ENCODE measurements around the gene ABT1. TPM values are rescaled to one million over a fixed set of nuclear protein-coding genes. Genes with fewer than 3 reads are reported as not detected.

Gene ABT1
- polyA plus RNA-seq, 1 of the 3 experiments (the other 2 are of a cell fraction) = 15.4 TPM

DNA sequence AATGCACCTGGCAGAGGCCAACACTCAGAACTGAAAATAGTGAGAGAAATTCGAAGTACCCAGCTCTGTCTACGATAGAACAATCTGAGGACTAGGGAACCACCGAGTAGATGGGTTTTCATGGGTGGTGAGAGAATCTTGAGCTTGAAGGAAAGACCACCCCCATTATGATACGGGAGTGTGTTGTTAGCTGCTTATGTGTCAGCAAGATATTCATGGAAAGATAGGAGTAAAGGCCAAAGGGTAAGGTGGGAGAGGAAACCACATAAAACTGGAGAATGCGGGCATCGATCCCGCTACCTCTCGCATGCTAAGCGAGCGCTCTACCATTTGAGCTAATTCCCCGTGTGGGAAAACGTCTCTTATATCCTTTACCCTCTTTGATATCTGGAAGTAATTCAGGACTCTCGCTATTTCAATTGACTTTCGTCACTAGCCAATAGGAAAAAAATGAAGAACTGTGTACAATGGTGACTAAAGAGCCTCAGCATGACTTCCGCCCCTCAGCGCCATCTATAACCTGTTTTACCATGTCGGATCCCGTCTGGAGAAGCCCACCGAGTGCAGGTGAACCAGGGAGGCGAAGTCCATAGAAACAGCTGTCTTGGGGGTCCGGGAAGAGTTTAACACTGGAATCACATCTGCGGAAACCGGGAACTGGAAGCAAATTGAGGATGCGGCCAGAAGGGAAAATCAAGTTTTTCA is 25.0 kb upstream of the ABT1 start:
- Histone ChIP-seq H3K27ac (ENCODE audit: low read depth in 2 of 2, low read length in 1 of 2) (peak overlapping the region; percentile 76), H3K9me3 (no peaks in the 10 kb centered on the region), H3K4me1 (ENCODE audit: control insufficient read depth in 1 of 2, insufficient read depth in 2 of 2, low read depth in 1 of 2, low read length in 1 of 2) (no peaks in the 10 kb centered on the region; a peak in 1 of 4 replicates), H4K20me1 (ENCODE audit: insufficient read depth) (no peaks in the 10 kb centered on the region), H3K79me2 (ENCODE audit: insufficient read depth) (no peaks in the 10 kb centered on the region), H3K36me3 (replicated peaks in 1 of 2; ENCODE audit: control insufficient read depth in 1 of 2, insufficient read depth in 2 of 2, low read length in 1 of 2) (no peaks in the 10 kb centered on the region), H3K4me3 (ENCODE audit: low read depth in 2 of 2, low read length in 1 of 2) (peak overlapping the region; percentile 58 to 79), H2AFZ (ENCODE audit: low read depth) (peak overlapping the region; percentile 95), H3K4me2 (peak overlapping the region; percentile 75), H3K9ac (peak overlapping the region; percentile 68), H3K9me2 (no peaks in the 10 kb centered on the region), H3K27me3 (ENCODE audit: insufficient read depth) (no peaks in the 10 kb centered on the region), H3F3A (replicated peaks; ENCODE audit: insufficient read depth) (peaks cover 35% of the 10 kb centered on the region)
- peak; percentile 53 for DNase-seq
- CTCF ChIA-PET = interaction anchor here (0.6 to 12.1 kb wide), 14 partner anchors 10 to 1619 kb away, joined by 3 to 183 read pairs (median 6); partner anchors contain the start of genes ABT1 and HMGN4
- whole genome bisulfite sequencing (ENCODE audit: low lambda C conversion rate) = 2% methylated on average over 23 of the region's 24 CpGs
- TF ChIP-seq TEAD4 (IDR thresholded peaks at IDR 0.05; ENCODE audit: borderline replicate concordance, insufficient read depth) (peak; percentile 87), ELF1 (IDR thresholded peaks at IDR 0.05) (no peak), TAF1 (IDR thresholded peaks at IDR 0.05; ENCODE audit: borderline replicate concordance, low read depth, low read length) (0 out of 2 replicates have a peak, but pooled peaks have one; percentile 13), MXI1 (IDR thresholded peaks at IDR 0.05; ENCODE audit: low read depth, low read length) (0 out of 2 replicates have a peak, but pooled peaks have one; percentile 47), CHD2 (IDR thresholded peaks at IDR 0.05; ENCODE audit: low read length, partially characterized antibody) (peak; percentile 27), RXRA (IDR thresholded peaks at IDR 0.05; ENCODE audit: borderline replicate concordance, low read depth) (peak; percentile 39; the same call in 1 of the 2 replicates), TCF12 (IDR thresholded peaks at IDR 0.05) (no peak; the same call in 1 of the 2 replicates), RCOR1 (IDR thresholded peaks at IDR 0.05; ENCODE audit: low read length) (peak; percentile 89), GABPA (IDR thresholded peaks at IDR 0.05; ENCODE audit: low read depth) (0 out of 2 replicates have a peak, but pooled peaks have one; percentile 33), RFX5 (IDR thresholded peaks at IDR 0.05; ENCODE audit: low read length) (peak; percentile 57; the same call in 1 of the 2 replicates), FOSL2 (IDR thresholded peaks at IDR 0.05; ENCODE audit: borderline replicate concordance, low read depth) (peak; percentile 59), GATA2 (CRISPR knock-in tag; IDR thresholded peaks at IDR 0.05) (peak; percentile 50), FOXM1 (IDR thresholded peaks at IDR 0.05; ENCODE audit: low read depth) (no peak), EP300 (IDR thresholded peaks at IDR 0.05; ENCODE audit: borderline replicate concordance in 1 of 2, low read depth in 1 of 2, low read length in 1 of 2) (peak in 1 of 2 experiments; percentile 32; a peak in 1 of 4 replicates)
- TF ChIP-seq, protein P1, sequence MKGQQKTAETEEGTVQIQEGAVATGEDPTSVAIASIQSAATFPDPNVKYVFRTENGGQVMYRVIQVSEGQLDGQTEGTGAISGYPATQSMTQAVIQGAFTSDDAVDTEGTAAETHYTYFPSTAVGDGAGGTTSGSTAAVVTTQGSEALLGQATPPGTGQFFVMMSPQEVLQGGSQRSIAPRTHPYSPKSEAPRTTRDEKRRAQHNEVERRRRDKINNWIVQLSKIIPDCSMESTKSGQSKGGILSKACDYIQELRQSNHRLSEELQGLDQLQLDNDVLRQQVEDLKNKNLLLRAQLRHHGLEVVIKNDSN (IDR thresholded peaks at IDR 0.05; ENCODE audit: borderline replicate concordance, low read depth) = no peak
- TF ChIP-seq, protein P2, sequence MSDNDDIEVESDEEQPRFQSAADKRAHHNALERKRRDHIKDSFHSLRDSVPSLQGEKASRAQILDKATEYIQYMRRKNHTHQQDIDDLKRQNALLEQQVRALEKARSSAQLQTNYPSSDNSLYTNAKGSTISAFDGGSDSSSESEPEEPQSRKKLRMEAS (IDR thresholded peaks at IDR 0.05; ENCODE audit: low read depth) = 0 out of 2 replicates have a peak, but pooled peaks have one; percentile 42
- POLR2A ChIA-PET = interaction anchor here (1.9 kb wide), 1 partner anchor 24 kb away, joined by 8 read pairs; no protein-coding TSS in a partner anchor

DNA sequence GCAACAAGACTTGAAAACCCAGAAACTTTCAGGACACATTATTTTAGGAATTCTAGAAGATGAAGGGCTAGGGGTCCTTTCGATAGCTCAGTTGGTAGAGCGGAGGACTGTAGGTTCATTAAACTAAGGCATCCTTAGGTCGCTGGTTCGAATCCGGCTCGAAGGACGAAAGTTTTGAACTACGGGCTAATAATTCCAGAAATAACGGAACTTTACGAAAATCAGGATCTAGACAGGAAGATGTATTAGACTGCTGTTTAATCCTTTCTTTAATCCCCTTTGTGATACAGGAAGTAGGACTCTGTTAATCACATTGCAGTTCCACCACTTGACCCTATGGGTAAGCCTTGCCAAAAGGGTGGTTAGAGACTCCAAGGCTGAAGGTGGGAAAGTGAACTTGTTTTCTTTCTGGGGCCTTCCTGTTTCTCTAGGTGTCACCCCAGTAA is 21.2 kb upstream of the ABT1 start:
- WGBS (ENCODE audit: low lambda C conversion rate) = 83% methylated on average over 10 of the region's 10 CpGs
- TF ChIP-seq MXI1 (IDR thresholded peaks at IDR 0.05; ENCODE audit: low read depth, low read length) (no peak), YY1 (IDR thresholded peaks at IDR 0.05; ENCODE audit: low read depth) (no peak), JUND (IDR thresholded peaks at IDR 0.05) (no peak), MEF2A (IDR thresholded peaks at IDR 0.05; ENCODE audit: borderline replicate concordance, low read depth) (no peak), FOSL2 (IDR thresholded peaks at IDR 0.05; ENCODE audit: borderline replicate concordance, low read depth) (no peak), RFX5 (IDR thresholded peaks at IDR 0.05; ENCODE audit: low read length) (no peak), SMC3 (IDR thresholded peaks at IDR 0.05; ENCODE audit: low read depth, low read length) (no peak)
- TF ChIP-seq, protein P3, sequence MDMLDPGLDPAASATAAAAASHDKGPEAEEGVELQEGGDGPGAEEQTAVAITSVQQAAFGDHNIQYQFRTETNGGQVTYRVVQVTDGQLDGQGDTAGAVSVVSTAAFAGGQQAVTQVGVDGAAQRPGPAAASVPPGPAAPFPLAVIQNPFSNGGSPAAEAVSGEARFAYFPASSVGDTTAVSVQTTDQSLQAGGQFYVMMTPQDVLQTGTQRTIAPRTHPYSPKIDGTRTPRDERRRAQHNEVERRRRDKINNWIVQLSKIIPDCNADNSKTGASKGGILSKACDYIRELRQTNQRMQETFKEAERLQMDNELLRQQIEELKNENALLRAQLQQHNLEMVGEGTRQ (IDR thresholded peaks at IDR 0.05; ENCODE audit: borderline replicate concordance, low read depth, low read length) = no peak
- TF ChIP-seq, protein P4, sequence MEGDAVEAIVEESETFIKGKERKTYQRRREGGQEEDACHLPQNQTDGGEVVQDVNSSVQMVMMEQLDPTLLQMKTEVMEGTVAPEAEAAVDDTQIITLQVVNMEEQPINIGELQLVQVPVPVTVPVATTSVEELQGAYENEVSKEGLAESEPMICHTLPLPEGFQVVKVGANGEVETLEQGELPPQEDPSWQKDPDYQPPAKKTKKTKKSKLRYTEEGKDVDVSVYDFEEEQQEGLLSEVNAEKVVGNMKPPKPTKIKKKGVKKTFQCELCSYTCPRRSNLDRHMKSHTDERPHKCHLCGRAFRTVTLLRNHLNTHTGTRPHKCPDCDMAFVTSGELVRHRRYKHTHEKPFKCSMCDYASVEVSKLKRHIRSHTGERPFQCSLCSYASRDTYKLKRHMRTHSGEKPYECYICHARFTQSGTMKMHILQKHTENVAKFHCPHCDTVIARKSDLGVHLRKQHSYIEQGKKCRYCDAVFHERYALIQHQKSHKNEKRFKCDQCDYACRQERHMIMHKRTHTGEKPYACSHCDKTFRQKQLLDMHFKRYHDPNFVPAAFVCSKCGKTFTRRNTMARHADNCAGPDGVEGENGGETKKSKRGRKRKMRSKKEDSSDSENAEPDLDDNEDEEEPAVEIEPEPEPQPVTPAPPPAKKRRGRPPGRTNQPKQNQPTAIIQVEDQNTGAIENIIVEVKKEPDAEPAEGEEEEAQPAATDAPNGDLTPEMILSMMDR (IDR thresholded peaks at IDR 0.05) = no peak
- TF ChIP-seq, protein P5, sequence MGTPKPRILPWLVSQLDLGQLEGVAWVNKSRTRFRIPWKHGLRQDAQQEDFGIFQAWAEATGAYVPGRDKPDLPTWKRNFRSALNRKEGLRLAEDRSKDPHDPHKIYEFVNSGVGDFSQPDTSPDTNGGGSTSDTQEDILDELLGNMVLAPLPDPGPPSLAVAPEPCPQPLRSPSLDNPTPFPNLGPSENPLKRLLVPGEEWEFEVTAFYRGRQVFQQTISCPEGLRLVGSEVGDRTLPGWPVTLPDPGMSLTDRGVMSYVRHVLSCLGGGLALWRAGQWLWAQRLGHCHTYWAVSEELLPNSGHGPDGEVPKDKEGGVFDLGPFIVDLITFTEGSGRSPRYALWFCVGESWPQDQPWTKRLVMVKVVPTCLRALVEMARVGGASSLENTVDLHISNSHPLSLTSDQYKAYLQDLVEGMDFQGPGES (IDR thresholded peaks at IDR 0.05; ENCODE audit: low read depth, low read length) = no peak

More for the DNA sequence above, 21.2 kb upstream of the ABT1 start:
- Histone ChIP-seq H3K27ac (ENCODE audit: low read depth in 2 of 2, low read length in 1 of 2) (no peak overlapping the region), H3K4me2 (no peak overlapping the region), H3F3A (replicated peaks; ENCODE audit: insufficient read depth) (peaks cover 17% of the 10 kb centered on the region), H3K27me3 (ENCODE audit: insufficient read depth) (no peaks in the 10 kb centered on the region), H3K9me2 (no peaks in the 10 kb centered on the region), H3K9me3 (peaks cover 4% of the 10 kb centered on the region; the same call in 1 of the 2 replicates), H3K4me1 (ENCODE audit: control insufficient read depth in 1 of 2, insufficient read depth in 2 of 2, low read depth in 1 of 2, low read length in 1 of 2) (no peaks in the 10 kb centered on the region; a peak in 1 of 4 replicates), H4K20me1 (ENCODE audit: insufficient read depth) (no peaks in the 10 kb centered on the region), H2AFZ (ENCODE audit: low read depth) (no peak overlapping the region), H3K79me2 (ENCODE audit: insufficient read depth) (no peaks in the 10 kb centered on the region), H3K9ac (no peak overlapping the region), H3K36me3 (replicated peaks in 1 of 2; ENCODE audit: control insufficient read depth in 1 of 2, insufficient read depth in 2 of 2, low read length in 1 of 2) (no peaks in the 10 kb centered on the region), H3K4me3 (ENCODE audit: low read depth in 2 of 2, low read length in 1 of 2) (no peak overlapping the region)
- CTCF ChIA-PET = interaction anchor here (1.0 to 12.1 kb wide), 3 partner anchors 10 to 234 kb away, joined by 3 to 183 read pairs (median 8); partner anchors contain the start of gene ABT1
- POLR2A ChIA-PET = no interaction called here
- DNase-seq = no peak

All from SK-N-SH (cell line).